HepG2 (cell line): ENCODE results near the gene TUBB. TPM values are rescaled to one million over a fixed set of nuclear protein-coding genes. Genes with fewer than 3 reads are reported as not detected.

Experiments used
- EHMT2 ChIP-seq: fragments of 200-600 bp; sonication (generic); IDR thresholded peaks from 2 replicates; pipeline ENCODE4 v1.7.0; 2017; ENCODE audit warnings: antibody characterized with exemption, low read depth, low read length, borderline replicate concordance
- GABPA ChIP-seq, 2 experiments: IDR thresholded peaks; 2 replicates each; pipeline ENCODE4 v1.6.1; 2011 to 2016; ENCODE audit warnings: low read depth in 2 of 2, low read length in 1 of 2, missing biosample characterization in 1 of 2, missing genetic modification characterization in 1 of 2
- ISX ChIP-seq: sonication (generic); formaldehyde crosslinking; conservative IDR thresholded peaks from 2 replicates; pipeline ENCODE4 v1.5.0; 2020; ENCODE audit warnings: missing genetic modification reagents
- MAF1 ChIP-seq: sonication (generic); formaldehyde crosslinking; IDR thresholded peaks from 2 replicates; pipeline ENCODE4 v1.5.0; 2020; ENCODE audit warnings: missing genetic modification reagents, borderline replicate concordance
- MIER2 ChIP-seq: IDR thresholded peaks from 2 replicates; pipeline ENCODE4 v1.6.1; 2016; ENCODE audit warnings: missing biosample characterization, missing genetic modification reagents
- NAIF1 ChIP-seq: sonication (generic); formaldehyde crosslinking; IDR thresholded peaks from 2 replicates; pipeline ENCODE4 v1.5.0; 2020; ENCODE audit warnings: mild to moderate bottlenecking, missing genetic modification reagents, borderline replicate concordance
- REXO4 ChIP-seq: sonication (generic); formaldehyde crosslinking; IDR thresholded peaks from 2 replicates; pipeline ENCODE4 v1.8.0; 2022; ENCODE audit warnings: missing genetic modification reagents, mild to moderate bottlenecking, borderline replicate concordance
- TCF12 ChIP-seq, 2 experiments: fragments of 450-650 bp in 1 of 2; sonication (generic) in 1 of 2; formaldehyde crosslinking in 1 of 2; IDR thresholded peaks; 2 replicates each; pipeline versions ENCODE4 v1.6.1 to v1.8.0; 2017 to 2022; ENCODE audit warnings: antibody characterized with exemption in 1 of 2, mild to moderate bottlenecking in 1 of 2, missing genetic modification reagents in 1 of 2, moderate library complexity in 1 of 2
- TP53 ChIP-seq: sonication (generic); formaldehyde crosslinking; conservative IDR thresholded peaks from 2 replicates; pipeline ENCODE4 v1.4.0; 2020; ENCODE audit warnings: missing genetic modification reagents
- ZNF264 ChIP-seq: sonication (generic); formaldehyde crosslinking; IDR thresholded peaks from 2 replicates; pipeline ENCODE4 v1.4.0; 2020; ENCODE audit warnings: missing genetic modification reagents
- ZNF337 ChIP-seq: sonication (generic); formaldehyde crosslinking; IDR thresholded peaks from 2 replicates; pipeline ENCODE4 v1.5.1; 2020; ENCODE audit warnings: missing genetic modification reagents, low read depth, mild to moderate bottlenecking, borderline replicate concordance
- ZNF598 ChIP-seq: sonication (generic); formaldehyde crosslinking; IDR thresholded peaks from 2 replicates; pipeline ENCODE4 v1.5.1; 2020; ENCODE audit warnings: mild to moderate bottlenecking, missing genetic modification reagents, borderline replicate concordance
- ZNF629 ChIP-seq: sonication (generic); formaldehyde crosslinking; conservative IDR thresholded peaks from 2 replicates; pipeline ENCODE4 v1.5.0; 2020; ENCODE audit warnings: missing genetic modification reagents
- ZNF670 ChIP-seq: sonication (generic); formaldehyde crosslinking; IDR thresholded peaks from 2 replicates; pipeline ENCODE4 v1.8.0; 2022; ENCODE audit warnings: mild to moderate bottlenecking, missing genetic modification reagents, borderline replicate concordance
- ZNF761 ChIP-seq: sonication (generic); formaldehyde crosslinking; conservative IDR thresholded peaks from 2 replicates; pipeline ENCODE4 v1.4.0; 2020; ENCODE audit warnings: mild to moderate bottlenecking, missing genetic modification reagents
- polyA plus RNA-seq, 8 experiments: library from polyadenylated mRNA; depleted of rRNA in 3 of 8; stranded (reverse) in 7 of 8; unstranded in 1 of 8; fragments of >200 nt; fragmentation: Illumina TruSeq in 4 of 8; extraction: Trizol in 4 of 8; gene quantifications; 2 replicates each; pipeline versions ENCODE4 v1.2.1 to v1.2.3, GENCODE V29; 2011 to 2016; ENCODE audit warnings: low read depth in 4 of 8, missing spikeins in 1 of 8, mixed read lengths in 1 of 8; ENCODE audit not compliant: insufficient read depth in 1 of 8
- total RNA-seq, 5 experiments: library from RNA; depleted of rRNA; stranded (reverse); fragments of >200 nt; fragmentation: Illumina TruSeq; extraction: Trizol; gene quantifications; 2 replicates each; pipeline ENCODE4 v1.2.3, GENCODE V29; 2016; ENCODE audit warnings: low read depth in 1 of 5
- TF ChIP-seq, protein P1 (sequence below): sonication (generic); formaldehyde crosslinking; IDR thresholded peaks from 2 replicates; pipeline ENCODE4 v1.5.1; 2020; ENCODE audit warnings: mild to moderate bottlenecking, missing genetic modification reagents, borderline replicate concordance
- TF ChIP-seq, protein P2 (sequence below): sonication (generic); formaldehyde crosslinking; IDR thresholded peaks from 2 replicates; pipeline ENCODE4 v1.5.1; 2020; ENCODE audit warnings: missing genetic modification reagents, mild to moderate bottlenecking, borderline replicate concordance
- TF ChIP-seq, protein P3 (sequence below): sonication (generic); formaldehyde crosslinking; IDR thresholded peaks from 2 replicates; pipeline ENCODE4 v1.5.0; 2020; ENCODE audit warnings: missing genetic modification reagents, mild to moderate bottlenecking, borderline replicate concordance
- TF ChIP-seq, protein P4 (sequence below): sonication (generic); formaldehyde crosslinking; conservative IDR thresholded peaks from 2 replicates; pipeline ENCODE4 v1.8.0; 2022; ENCODE audit warnings: mild to moderate bottlenecking, moderate library complexity, missing genetic modification reagents

Gene TUBB
- total and polyA plus RNA-seq, 2 of the 13 experiments (the other 11 are each of a cell fraction or from before 2014, with no cell fraction given): 911 to 1,163 TPM

DNA sequence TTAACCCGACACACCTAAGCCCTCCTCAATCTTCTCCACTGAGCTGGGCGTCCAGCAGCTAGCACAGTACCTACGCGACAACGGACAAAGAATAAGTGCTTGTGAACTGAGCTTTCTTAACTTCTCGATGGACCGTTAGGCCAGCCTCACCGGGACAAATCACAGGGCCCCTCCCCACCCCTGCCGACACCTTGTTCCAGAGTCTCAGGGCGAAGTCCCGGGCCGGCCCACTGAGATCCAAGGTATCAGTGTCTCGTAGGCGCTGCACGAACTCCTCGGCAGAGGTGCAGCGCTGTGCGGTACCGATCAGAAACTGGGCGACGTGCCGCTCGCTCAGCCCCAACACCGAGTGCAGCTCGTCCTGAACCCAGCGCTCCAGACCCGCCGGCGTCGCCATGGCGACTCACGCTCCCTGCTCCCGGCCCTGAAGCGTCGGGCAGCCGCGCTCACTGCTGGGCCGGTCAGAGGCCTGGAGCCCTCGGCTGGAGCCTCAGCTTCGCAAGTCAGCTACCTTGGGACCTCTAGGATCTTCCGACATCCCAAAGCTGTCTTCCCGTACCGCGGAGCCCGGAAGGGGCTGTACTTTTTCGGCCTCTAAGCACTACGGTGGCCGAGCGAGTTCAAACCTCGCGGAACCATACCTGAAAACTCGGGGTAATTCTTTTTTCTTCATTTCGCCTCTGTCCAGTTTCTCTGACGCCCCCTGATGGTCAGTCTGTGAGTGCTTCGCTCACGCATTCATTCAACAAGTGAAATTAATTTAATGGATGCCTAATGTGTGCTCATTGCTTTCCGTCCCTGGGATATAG is 47.5 kb upstream of the TUBB start, which contains the start of gene DHX16 (continued):
- TF ChIP-seq, protein P1, sequence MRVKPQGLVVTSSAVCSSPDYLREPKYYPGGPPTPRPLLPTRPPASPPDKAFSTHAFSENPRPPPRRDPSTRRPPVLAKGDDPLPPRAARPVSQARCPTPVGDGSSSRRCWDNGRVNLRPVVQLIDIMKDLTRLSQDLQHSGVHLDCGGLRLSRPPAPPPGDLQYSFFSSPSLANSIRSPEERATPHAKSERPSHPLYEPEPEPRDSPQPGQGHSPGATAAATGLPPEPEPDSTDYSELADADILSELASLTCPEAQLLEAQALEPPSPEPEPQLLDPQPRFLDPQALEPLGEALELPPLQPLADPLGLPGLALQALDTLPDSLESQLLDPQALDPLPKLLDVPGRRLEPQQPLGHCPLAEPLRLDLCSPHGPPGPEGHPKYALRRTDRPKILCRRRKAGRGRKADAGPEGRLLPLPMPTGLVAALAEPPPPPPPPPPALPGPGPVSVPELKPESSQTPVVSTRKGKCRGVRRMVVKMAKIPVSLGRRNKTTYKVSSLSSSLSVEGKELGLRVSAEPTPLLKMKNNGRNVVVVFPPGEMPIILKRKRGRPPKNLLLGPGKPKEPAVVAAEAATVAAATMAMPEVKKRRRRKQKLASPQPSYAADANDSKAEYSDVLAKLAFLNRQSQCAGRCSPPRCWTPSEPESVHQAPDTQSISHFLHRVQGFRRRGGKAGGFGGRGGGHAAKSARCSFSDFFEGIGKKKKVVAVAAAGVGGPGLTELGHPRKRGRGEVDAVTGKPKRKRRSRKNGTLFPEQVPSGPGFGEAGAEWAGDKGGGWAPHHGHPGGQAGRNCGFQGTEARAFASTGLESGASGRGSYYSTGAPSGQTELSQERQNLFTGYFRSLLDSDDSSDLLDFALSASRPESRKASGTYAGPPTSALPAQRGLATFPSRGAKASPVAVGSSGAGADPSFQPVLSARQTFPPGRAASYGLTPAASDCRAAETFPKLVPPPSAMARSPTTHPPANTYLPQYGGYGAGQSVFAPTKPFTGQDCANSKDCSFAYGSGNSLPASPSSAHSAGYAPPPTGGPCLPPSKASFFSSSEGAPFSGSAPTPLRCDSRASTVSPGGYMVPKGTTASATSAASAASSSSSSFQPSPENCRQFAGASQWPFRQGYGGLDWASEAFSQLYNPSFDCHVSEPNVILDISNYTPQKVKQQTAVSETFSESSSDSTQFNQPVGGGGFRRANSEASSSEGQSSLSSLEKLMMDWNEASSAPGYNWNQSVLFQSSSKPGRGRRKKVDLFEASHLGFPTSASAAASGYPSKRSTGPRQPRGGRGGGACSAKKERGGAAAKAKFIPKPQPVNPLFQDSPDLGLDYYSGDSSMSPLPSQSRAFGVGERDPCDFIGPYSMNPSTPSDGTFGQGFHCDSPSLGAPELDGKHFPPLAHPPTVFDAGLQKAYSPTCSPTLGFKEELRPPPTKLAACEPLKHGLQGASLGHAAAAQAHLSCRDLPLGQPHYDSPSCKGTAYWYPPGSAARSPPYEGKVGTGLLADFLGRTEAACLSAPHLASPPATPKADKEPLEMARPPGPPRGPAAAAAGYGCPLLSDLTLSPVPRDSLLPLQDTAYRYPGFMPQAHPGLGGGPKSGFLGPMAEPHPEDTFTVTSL: peak; percentile 43; the same call in 1 of the 2 replicates
- no peak for TF ChIP-seq EHMT2
- peak; percentile 49; the same call in 1 of the 2 replicates for TF ChIP-seq MAF1 (CRISPR knock-in tag)
- TF ChIP-seq, protein P2, sequence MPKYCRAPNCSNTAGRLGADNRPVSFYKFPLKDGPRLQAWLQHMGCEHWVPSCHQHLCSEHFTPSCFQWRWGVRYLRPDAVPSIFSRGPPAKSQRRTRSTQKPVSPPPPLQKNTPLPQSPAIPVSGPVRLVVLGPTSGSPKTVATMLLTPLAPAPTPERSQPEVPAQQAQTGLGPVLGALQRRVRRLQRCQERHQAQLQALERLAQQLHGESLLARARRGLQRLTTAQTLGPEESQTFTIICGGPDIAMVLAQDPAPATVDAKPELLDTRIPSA (CRISPR knock-in tag): no peak
- no peak for TF ChIP-seq ZNF761 (CRISPR knock-in tag)
- TF ChIP-seq, protein P3, sequence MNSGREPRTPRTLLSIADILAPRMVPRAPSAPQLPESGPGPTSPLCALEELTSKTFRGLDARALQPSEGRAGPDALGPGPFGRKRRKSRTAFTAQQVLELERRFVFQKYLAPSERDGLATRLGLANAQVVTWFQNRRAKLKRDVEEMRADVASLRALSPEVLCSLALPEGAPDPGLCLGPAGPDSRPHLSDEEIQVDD (CRISPR knock-in tag): no peak
- TF ChIP-seq ZNF337 (CRISPR knock-in tag): 0 out of 2 replicates have a peak, but pooled peaks have one; percentile 55
- peak; percentile 79; the same call in 1 of the 2 replicates for TF ChIP-seq ZNF598
- no peak for TF ChIP-seq REXO4 (CRISPR knock-in tag)
- TF ChIP-seq GABPA (IDR thresholded peaks at IDR 0.05; ENCODE audit: low read depth, low read length): peak; percentile 65
- peak; percentile 92 for TF ChIP-seq GABPA (CRISPR knock-in tag; IDR thresholded peaks at IDR 0.05; ENCODE audit: low read depth)
- no peak for TF ChIP-seq TCF12 (IDR thresholded peaks at IDR 0.05)
- no peak for TF ChIP-seq TCF12 (CRISPR knock-in tag; IDR thresholded peaks at IDR 0.05)
- peak; percentile 64; the same call in 1 of the 2 replicates for TF ChIP-seq ZNF670
- TF ChIP-seq TP53 (CRISPR knock-in tag): no peak; the same call in 1 of the 2 replicates
- TF ChIP-seq NAIF1 (CRISPR knock-in tag): peak; percentile 84; the same call in 1 of the 2 replicates
- TF ChIP-seq, protein P4, sequence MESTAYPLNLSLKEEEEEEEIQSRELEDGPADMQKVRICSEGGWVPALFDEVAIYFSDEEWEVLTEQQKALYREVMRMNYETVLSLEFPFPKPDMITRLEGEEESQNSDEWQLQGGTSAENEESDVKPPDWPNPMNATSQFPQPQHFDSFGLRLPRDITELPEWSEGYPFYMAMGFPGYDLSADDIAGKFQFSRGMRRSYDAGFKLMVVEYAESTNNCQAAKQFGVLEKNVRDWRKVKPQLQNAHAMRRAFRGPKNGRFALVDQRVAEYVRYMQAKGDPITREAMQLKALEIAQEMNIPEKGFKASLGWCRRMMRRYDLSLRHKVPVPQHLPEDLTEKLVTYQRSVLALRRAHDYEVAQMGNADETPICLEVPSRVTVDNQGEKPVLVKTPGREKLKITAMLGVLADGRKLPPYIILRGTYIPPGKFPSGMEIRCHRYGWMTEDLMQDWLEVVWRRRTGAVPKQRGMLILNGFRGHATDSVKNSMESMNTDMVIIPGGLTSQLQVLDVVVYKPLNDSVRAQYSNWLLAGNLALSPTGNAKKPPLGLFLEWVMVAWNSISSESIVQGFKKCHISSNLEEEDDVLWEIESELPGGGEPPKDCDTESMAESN: peak; percentile 88
- no peak for TF ChIP-seq ISX
- TF ChIP-seq MIER2 (CRISPR knock-in tag): peak; percentile 64; the same call in 1 of the 2 replicates
- TF ChIP-seq ZNF629 (CRISPR knock-in tag): no peak; the same call in 1 of the 2 replicates
- no peak for TF ChIP-seq ZNF264
